MV-4-11 (cell line): ENCODE results near the gene PLXNB3.
A peak's percentile ranks its signal among the peaks of the same experiment; 100 is the strongest.
"Not testable (repeated sequence)": the region's sequence is repeated elsewhere in the genome, so short reads cannot be mapped to it uniquely, and the experiment has no call there.

ENCODE experiments used
- DNase-seq: peaks from one replicate; lab custom pipeline; 2025; lab: John Stamatoyannopoulos, UW

Gene PLXNB3

GRCh38 chrX:153732401-153732800, 31.6 kb upstream of the PLXNB3 start:
- DNase-seq: peak; percentile 69

- DNase-seq: no peak
Observed at GRCh38 chrX:153733651-153734240, 30.3 kb upstream of the PLXNB3 start.

GRCh38 chrX:153734871-153735270, 29.2 kb upstream of the PLXNB3 start:
- DNase-seq: no peak

GRCh38 chrX:153735274-153735673, 28.8 kb upstream of the PLXNB3 start:
- peak; percentile 1 for DNase-seq

GRCh38 chrX:153736071-153736820, 27.8 kb upstream of the PLXNB3 start:
- DNase-seq: no peak

GRCh38 chrX:153736871-153737441, 27.1 kb upstream of the PLXNB3 start:
- no peak for DNase-seq

- no peak for DNase-seq
Observed at GRCh38 chrX:153738056-153738605, 25.9 kb upstream of the PLXNB3 start.

- DNase-seq: no peak
Observed at GRCh38 chrX:153739754-153740486, 24.1 kb upstream of the PLXNB3 start.

GRCh38 chrX:153740631-153741222, 23.3 kb upstream of the PLXNB3 start:
- no peak for DNase-seq

- DNase-seq: no peak
Observed at GRCh38 chrX:153741446-153741845, 22.6 kb upstream of the PLXNB3 start.

GRCh38 chrX:153742111-153742510, 21.9 kb upstream of the PLXNB3 start:
- not testable (repeated sequence) for DNase-seq

GRCh38 chrX:153742796-153743467, 21.1 kb upstream of the PLXNB3 start:
- not testable (repeated sequence) for DNase-seq

GRCh38 chrX:153743468-153744209, 20.4 kb upstream of the PLXNB3 start:
- not testable (repeated sequence) for DNase-seq

- DNase-seq: no peak
Observed at GRCh38 chrX:153744210-153745066, 19.6 kb upstream of the PLXNB3 start.

GRCh38 chrX:153745067-153745433, 19.0 kb upstream of the PLXNB3 start:
- not testable (repeated sequence) for DNase-seq

GRCh38 chrX:153746359-153746758, 17.7 kb upstream of the PLXNB3 start:
- no peak for DNase-seq

- not testable (repeated sequence) for DNase-seq
Observed at GRCh38 chrX:153746991-153747390, 17.1 kb upstream of the PLXNB3 start.

GRCh38 chrX:153749017-153749416, 15.0 kb upstream of the PLXNB3 start:
- not testable (repeated sequence) for DNase-seq

GRCh38 chrX:153750127-153750774, 13.8 kb upstream of the PLXNB3 start:
- no peak for DNase-seq
